ENCODE data around the gene RNU1-2. TPM values are rescaled to one million over a fixed set of nuclear protein-coding genes. Genes with fewer than 3 reads are reported as not detected.
"Not testable (repeated sequence)": the region's sequence is repeated elsewhere in the genome, so short reads cannot be mapped to it uniquely, and the experiment has no call there.

Gene RNU1-2
- under 0.01 and 2,882 TPM in 2 replicates for total RNA-seq (ENCODE audit: low replicate concordance)

DNA sequence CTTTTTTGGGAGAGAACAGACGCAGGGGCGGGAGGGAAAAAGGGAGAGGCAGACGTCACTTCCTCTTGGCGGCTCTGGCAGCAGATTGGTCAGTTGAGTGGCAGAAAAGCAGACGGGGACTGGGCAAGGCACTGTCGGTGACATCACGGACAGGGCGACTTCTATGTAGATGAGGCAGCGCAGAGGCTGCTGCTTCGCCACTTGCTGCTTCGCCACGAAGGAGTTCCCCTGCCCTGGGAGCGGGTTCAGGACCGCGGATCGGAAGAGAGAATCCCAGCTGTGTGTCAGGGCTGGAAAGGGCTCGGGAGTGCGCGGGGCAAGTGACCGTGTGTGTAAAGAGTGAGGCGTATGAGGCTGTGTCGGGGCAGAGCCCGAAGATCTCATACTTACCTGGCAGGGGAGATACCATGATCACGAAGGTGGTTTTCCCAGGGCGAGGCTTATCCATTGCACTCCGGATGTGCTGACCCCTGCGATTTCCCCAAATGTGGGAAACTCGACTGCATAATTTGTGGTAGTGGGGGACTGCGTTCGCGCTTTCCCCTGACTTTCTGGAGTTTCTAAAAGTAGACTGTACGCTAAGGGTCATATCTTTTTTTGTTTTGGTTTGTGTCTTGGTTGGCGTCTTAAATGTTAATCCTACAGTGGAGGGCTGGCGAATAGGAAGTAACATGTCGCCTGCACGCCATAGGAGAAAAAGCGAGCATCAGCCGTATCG lies at the start of gene RNU1-2:
Gene RNU1-2, plus strand, starts transcription at position 383 of the 718 bp plus-strand sequence.
- peak within 1 kb of the TSS; percentile 59 for H3K4me3 ChIP-seq (ENCODE audit: low read depth, low read length)
- peak; percentile 100 for DNase-seq (ENCODE audit: low read depth)

DNA sequence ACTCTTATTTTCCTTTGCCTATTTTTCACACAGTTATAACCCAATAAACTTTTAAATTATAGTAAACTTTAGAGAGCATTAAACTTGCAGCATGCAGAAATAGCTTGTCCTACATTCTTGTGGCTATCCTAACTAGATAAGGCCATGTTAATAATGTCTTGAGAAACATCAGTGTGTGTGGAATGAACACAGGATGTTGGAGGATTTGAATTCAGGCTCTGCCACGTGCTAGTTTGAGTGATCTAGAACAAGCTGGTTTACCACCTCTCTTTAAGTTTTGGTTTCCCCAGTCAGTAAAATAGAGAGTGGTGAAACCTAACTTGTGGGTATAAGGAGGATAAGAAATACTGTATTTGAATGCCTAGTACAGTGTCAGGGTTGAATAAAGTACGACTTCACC lies 39.6 kb upstream of the RNU1-2 start:
- DNase-seq (ENCODE audit: low read depth); H3K4me3 ChIP-seq (ENCODE audit: low read depth, low read length): not testable (repeated sequence)

GRCh38 chr1:16859167-16860041 lies 36.4 kb upstream of the RNU1-2 start:
- not testable (repeated sequence) for DNase-seq (ENCODE audit: low read depth); H3K4me3 ChIP-seq (ENCODE audit: low read depth, low read length)

DNA sequence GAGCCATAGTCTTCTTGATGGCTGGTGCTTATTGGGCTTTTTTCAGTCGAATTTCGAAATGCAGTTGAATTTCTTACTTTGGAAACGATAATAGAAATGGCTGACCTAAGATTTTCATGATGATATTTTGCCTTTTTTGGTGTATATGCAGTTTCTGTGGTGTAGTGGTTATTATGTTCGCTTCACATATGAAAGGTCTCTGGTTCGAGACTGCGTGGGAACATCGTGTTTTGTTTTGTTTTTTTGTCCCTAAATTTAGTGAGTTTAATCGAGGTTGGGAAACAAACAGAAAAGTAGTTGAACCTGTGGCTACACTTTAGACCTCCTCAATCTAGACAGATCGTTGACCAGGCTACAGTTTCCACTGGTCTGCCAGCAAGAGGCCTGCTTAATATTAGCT lies 35.7 kb upstream of the RNU1-2 start:
- not testable (repeated sequence) for H3K4me3 ChIP-seq (ENCODE audit: low read depth, low read length)
- peak; percentile 54 for DNase-seq (ENCODE audit: low read depth)

DNA sequence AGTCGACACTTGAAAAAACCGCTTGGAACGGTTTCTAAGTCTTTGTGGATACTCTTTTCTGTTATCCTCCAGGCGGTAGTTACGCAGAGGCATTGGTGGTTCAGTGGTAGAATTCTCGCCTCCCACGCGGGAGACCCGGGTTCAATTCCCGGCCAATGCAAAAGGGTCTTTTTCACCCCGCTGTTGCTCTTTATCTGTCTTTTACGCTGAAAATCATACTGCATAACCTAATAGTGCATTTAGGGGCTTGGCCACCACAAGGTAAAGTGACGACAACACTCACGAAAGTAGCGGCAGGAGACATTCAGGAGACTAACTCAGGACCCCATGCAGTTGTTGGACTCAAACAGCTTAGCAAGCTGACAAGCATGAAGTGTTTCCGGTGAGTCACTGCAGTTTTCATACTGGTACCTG lies 33.9 kb upstream of the RNU1-2 start:
- peak; percentile 33 for DNase-seq (ENCODE audit: low read depth)

DNA sequence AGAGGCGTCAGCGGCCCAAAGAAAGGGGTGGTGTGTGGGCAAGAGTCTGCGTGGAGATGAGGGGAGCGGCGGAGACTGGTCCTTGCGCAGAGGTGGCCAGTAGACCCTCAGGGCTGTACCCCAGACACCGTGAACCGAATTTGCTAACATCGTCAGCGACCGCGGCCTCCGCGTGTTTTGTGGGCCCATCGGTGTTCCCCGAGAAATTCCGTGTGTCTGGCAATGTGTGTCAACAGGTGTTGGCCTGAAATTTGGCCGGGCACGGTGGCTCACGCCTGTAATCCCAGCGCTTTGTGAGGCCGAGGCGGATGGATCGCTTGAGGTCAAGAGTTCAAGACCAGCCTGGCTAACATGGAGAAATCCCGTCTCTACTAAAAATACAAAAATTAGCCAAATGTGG lies 33.4 kb upstream of the RNU1-2 start:
- DNase-seq (ENCODE audit: low read depth); H3K4me3 ChIP-seq (ENCODE audit: low read depth, low read length): not testable (repeated sequence)

More for the DNA sequence above, 33.9 kb upstream of the RNU1-2 start:
- not testable (repeated sequence) for H3K4me3 ChIP-seq (ENCODE audit: low read depth, low read length)

DNA sequence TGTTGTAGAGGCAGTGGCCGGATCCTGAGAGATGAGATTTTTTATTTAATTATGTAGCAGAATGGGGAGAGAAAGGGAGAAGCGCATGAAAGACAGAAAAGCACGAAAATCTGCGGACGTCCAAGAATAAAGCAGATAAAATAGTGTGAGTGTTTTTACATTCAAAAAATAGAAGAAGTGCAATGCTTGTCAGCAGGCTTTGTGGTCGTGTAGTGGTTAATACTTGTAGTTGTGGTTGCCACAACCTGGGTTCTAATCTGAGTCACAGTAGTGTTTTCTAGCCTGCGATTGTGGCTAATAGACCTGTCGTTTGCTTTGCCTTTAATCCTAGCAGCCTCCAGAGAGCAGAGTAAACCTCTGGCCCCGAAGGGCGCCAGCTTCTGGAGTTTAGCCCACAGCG lies 32.8 kb upstream of the RNU1-2 start:
- H3K4me3 ChIP-seq (ENCODE audit: low read depth, low read length); DNase-seq (ENCODE audit: low read depth): not testable (repeated sequence)

DNA sequence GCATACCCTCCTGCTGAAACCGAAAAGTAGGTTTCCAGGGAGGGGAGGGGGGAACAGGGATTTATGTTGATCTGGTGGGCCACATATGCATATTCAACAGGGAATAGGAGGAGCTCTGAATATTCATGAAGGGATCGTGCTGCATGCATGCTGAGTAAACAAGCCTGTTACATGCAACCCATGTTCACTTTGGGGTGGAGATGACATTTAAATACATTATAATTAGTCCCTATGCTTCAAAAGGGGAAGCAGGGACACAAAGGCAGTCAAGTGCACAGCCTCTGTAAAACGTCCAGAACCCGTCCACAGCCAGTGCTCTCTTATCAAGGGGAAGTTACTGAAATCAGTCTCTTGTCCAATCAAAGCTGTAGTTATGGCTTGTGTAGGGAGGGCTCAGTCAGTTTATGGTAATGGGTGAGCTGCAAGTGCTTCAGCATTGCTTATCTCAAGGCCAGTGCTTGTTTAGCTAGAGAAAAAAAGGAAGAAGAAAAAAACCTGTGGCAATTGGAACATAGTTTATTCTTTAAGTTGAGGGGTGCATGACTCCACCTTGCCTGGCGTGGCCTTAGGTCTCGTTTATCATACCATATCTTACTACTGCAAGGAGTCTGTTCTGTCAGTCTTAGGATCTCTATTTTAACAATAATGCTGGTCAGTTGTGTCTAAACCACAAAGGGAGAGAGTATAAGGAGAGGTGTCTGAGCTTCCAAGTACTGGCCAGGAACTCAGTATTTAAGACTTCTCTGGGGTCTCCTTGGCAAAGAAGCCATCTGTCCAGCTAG lies 28.7 kb upstream of the RNU1-2 start:
- not testable (repeated sequence) for H3K4me3 ChIP-seq (ENCODE audit: low read depth, low read length); DNase-seq (ENCODE audit: low read depth)

DNA sequence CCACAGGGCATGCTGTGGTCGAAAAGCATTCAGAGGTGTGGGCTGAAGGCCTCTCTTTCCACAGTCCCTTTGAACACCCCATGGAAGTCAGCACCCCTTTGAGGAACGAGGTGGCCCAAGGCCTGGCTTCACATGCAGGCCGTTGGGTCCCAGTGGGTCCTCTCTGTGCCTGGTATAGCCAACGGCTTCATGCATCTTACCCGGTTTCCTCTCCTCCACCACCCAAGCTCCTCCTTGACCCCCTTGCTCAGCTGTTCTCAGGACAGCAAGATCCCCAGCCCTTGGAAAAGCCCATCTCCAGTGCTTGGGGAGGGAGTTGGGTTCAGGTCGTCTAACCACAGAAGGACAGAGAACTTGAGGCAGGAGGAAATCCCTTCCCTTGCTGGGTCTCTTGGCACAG lies 27.0 kb upstream of the RNU1-2 start:
- not testable (repeated sequence) for DNase-seq (ENCODE audit: low read depth); H3K4me3 ChIP-seq (ENCODE audit: low read depth, low read length)

DNA sequence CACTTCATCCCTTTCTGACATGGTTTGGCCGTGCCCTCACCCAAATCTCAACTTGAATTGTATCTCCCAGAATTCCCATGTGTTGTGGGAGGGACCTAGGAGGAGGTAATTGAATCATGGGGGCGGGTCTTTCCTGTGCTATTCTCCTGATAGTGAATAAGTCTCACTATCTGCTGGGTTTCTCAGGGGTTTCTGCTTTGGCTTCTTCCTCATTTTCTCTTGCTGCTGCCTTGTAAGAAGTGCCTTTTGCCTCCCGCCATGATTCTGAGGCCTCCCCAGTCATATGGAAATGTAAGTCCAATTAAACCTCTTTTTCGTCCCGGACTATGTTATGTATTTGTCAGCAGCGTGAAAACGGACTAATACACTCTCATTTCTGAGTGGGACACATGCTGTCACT lies 25.8 kb upstream of the RNU1-2 start:
- not testable (repeated sequence) for DNase-seq (ENCODE audit: low read depth); H3K4me3 ChIP-seq (ENCODE audit: low read depth, low read length)

DNA sequence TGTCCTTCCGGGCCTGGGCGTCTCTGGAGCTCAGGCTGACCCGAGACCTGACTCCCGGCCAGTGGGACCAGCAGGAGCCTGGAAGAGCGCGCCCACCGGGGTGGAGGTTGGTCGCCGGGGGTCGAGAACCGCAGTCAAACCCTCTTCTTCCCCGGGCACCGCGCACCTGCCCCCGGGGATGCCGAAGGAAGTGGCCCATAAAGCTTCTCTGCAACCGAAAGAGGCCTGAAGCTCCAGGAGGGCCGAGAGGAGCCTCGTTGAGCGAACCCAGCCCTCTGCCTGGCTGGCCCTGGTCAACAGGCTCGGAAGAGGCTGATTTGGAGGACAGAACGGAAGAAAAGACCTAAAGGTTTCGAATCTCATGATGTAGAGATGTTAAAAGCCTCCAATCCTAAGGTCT lies 24.6 kb upstream of the RNU1-2 start:
- not testable (repeated sequence) for DNase-seq (ENCODE audit: low read depth); H3K4me3 ChIP-seq (ENCODE audit: low read depth, low read length)

DNA sequence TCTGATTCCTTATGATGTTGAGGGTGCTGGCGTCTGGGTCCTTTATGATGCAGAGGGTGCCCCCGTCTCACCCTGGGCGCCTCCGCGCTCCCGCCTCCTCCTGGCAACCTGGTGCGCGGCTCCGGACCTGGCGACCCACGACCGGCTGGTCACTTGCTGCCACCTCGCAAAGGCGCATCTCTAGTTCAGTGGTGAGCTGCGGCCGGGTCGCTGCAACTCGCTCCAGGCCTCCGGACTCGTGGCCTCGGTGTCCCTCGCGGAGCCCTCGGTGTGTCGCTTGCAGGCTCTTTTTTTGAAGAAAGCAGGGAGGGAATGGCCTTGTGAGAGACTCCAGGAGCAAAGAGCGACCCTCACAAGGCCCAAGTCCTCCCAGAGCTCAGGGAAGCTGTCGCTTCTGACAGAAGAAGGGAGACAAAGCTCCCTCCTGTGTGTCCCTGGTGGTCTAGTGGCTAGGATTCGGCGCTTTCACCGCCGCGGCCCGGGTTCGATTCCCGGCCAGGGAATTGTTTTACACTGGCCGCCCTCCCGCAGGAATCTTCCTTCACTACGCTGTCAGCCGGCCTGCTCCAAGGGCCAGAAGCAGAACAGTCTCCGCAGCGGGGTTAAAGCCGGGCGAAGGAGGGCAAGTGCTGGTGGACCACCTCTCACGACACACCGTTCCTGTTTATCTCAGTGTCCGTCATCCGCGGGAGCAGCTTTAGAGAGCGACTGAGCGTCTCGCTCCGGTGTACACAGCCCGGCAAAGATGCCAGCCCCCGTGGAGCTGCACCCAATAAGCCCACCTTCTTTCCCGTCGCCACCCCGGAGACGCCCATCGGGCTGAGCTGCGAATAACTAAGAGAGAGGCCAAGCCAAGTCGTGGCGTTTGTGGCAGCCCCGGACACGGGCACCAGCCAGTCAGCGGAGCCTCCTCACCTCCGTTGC lies 23.4 kb upstream of the RNU1-2 start:
- H3K4me3 ChIP-seq (ENCODE audit: low read depth, low read length), result peak overlapping the region; percentile 28
- peak; percentile 70 for DNase-seq (ENCODE audit: low read depth)

DNA sequence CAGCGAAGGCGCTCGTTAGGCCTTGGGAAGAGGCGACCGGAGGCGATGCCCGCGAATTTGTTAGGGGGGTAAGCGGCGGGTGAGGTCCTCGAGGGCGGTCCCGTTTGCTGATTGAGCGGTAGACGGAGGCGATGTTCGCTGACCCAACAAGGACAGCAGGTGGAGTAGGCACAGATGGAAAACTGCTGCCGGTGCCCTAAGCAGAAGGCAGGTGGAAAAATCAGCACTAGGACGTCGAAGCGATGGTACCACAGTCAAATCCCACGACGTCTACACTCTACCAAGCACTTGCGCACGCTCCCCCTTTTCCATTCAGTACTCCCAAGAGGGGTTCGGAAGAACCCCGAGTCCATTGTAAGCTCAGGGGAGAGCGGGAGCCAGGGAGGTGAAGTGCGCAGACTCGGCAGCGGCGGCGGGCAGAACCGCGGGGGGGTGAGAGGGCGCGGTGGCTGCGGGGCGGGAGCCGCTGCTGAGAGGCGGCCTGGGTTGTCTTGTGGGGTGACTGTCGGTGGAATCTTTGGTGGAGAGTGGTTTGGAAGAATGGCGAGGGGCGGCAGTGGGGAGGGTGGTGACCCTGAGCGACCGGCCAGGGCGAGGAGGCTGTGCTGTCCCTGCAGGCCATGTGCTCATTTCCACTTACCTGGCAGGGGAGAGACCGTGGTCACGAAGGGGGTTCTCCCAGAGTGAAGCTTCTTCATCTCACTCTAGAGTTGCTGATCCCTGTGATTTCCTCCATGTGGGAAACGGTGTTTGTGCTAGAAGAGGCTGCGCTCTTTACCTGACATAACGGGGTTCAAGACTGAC lies 22.5 kb upstream of the RNU1-2 start:
- H3K4me3 ChIP-seq (ENCODE audit: low read depth, low read length); DNase-seq (ENCODE audit: low read depth): not testable (repeated sequence)

- not testable (repeated sequence) for DNase-seq (ENCODE audit: low read depth); H3K4me3 ChIP-seq (ENCODE audit: low read depth, low read length)
These were observed 20.6 kb upstream of the RNU1-2 start for GRCh38 chr1:16874968-16875765.

DNA sequence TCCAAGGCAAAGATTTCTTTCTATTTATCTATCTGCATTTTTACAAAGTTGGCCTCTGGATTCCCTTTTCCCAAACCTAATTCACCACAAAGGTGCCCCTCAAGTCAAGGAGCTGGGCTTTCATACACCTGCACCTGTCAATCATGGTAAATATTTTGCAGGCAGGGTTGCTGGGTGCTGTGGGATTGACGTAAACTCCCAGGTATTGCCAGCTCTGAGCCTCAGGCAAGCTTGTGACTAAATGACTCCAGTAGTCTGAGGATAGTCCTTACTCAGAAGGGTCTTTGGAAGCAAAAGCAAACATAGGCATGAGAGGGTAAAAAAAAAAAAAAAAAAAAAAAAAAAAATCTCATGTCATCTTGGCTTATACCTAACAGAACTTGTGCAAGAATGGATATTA lies 14.0 kb upstream of the RNU1-2 start:
- H3K4me3 ChIP-seq (ENCODE audit: low read depth, low read length); DNase-seq (ENCODE audit: low read depth): not testable (repeated sequence)
